ENCODE data around the gene LHX8.
"Not testable (repeated sequence)": the region's sequence is repeated elsewhere in the genome, so short reads cannot be mapped to it uniquely, and the experiment has no call there.

The LHX8 gene

DNA sequence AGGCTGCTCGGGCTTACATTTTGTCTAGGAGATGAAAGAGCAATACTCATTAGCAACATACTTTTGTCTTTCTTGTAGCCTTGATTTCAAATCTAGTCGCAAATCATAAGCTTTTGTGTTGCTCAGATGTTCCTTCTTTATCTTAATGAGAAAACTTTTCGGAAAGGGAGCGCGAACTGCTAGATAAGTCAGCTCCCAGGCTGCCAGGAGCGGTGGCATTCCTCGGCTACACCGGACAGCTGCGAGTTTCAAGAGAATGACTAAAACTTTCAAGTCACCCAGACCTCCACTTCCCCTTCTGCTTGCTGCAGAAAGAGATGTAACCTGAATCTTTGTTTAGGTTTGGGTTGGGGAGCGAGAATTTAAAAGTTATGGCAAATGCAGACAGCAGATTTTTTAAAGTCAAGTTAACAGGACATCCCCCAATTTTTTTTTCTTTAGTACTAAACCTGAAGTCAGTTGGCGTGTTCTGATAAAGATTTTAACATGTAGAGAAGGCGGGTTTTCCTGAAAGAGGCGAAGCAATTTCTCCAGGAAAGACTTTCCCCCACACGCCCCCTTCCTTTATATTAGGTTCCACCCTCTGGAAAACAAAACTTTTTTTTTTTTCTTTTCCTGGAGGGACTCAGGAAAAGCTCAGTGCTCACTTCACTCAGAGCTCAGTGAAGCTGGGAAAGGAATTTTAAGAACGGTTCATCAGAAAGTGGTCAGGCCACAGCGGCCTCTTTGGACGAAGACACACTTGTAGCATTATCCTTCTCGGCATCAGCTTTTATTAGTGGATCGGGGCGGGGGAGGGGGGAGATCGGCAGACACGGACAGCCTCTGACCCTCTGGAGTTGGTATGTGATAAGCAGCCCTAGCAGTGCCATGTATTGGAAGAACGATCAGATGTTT is at the start of gene LHX8:
TSS of gene LHX8 (plus strand) at position 639 of the 897 bp plus-strand sequence. CDS start 2,227 bp downstream, outside the sequence.
- peak; percentile 78 for DNase-seq

DNA sequence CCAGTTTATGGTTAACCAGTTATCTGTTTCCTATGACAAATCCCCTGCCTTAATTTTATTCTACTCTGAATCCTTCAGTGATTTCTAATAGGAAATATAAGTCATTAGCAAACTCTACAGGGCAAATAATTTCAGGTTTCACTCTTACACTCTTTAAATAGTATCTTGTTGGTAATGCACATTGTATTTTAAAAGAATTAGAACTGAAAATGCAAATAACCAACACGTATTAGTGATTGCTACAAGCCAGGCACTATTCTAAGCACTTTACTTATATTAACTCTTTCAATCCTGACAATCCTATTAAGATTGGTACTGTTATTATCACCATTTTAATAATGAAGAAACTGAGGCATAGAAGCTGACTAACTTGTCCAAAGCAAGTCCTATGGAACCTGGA is 48.3 kb upstream of the LHX8 start:
- no peak for DNase-seq

DNA sequence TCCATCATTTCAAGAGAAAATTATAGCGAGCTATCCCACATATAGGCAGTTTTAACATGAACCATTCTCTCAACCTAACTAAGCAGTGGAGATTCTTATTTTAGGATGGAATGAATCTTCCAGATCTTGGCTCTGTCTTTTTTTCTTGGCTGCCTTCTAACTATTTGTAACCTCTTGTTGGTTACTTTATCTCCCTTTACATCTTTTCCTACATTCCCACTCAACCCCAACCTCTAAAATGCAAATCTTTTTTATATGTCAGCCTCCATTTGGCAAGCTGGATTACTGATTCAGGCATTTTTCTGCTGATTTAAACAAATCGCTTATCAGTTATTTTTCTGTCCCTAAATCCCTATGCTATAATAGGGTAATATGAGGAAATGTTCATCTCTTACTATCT is 46.9 kb upstream of the LHX8 start:
- DNase-seq: no peak

DNA sequence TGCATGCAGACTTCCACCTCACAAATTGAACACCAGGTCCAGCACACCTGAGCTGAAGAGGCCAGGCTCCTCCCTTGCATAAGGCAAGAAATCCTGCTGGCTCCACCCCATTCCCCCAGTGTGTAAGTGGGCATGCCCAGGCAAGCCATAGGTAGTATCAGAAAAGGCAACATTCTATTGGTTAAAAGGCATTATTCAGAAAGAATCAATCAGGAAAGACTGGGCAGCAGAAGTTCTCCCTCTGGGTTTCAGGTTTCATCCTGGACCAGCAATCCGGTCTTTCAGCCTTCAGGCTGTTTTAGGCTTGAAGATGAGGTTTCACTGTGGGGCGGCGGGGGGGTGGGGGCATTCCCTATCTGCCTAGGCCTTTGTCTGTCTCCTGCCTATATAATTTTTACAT is 42.0 kb upstream of the LHX8 start:
- DNase-seq: no peak

DNA sequence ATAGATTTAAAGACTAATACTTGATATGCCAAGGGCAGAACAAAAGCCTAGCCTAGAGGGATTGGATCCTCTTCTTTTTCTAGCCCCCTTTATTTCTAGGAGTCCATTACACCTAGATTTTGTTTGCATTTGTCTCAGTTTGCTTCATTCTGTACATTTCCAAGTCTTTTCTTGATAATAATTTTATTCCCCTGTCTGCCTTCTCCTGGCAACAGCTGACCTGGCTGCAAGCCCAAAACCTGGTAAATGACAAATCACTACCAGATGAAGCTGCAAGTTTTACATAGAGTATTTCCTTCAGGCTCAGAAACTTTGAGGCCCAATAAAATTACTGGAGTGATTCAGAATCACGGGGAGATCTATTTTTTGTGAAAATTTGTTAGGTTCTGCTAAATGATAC is 36.5 kb upstream of the LHX8 start:
- DNase-seq: no peak

DNA sequence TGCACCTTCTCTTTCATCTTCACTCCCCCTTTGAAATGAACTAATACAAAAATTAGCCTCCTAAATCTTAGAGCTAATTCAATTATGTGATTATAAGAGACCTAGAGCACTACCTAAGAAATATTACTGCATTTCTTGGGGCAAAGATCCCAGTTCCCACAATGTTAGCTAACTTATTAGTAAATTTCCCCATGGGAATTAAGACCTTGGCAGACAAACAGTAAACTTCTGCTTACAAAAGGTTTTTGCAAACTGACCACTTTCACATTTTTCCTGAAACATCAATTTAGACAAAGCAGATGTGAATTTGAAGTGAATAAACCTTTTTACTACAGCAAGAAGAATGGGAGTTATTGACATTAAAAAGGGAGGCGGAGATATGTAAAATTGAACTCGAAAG is 34.6 kb upstream of the LHX8 start:
- DNase-seq: no peak

DNA sequence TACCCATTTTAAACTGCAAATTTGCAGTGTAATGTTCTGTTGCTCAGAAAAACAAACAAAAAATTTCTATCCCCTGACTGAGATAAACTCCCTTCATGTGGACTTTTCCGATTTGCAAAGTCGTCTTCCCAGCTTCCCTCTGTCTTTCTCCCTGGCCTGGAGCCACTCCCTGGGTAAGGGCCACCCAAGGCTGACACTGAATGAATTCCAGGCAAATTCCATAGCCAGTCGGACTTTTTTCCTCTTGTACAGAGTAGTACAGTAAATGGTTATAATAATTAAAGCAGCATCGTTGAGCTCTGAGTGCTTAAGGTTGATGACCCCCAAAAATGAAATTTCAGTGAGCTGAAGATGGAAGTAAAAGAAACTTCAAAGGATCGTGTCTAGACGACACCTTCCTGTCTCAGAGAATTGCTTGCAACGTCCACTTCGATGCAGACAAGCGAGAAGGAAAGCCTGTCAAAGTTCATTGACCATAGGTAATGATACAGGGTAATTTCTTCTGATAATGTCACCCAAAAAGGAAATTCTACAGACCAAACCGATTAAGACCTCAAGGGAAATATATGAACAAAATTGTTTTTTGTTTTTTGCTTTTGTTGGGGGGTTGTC is 33.6 kb upstream of the LHX8 start:
- no peak for DNase-seq

DNA sequence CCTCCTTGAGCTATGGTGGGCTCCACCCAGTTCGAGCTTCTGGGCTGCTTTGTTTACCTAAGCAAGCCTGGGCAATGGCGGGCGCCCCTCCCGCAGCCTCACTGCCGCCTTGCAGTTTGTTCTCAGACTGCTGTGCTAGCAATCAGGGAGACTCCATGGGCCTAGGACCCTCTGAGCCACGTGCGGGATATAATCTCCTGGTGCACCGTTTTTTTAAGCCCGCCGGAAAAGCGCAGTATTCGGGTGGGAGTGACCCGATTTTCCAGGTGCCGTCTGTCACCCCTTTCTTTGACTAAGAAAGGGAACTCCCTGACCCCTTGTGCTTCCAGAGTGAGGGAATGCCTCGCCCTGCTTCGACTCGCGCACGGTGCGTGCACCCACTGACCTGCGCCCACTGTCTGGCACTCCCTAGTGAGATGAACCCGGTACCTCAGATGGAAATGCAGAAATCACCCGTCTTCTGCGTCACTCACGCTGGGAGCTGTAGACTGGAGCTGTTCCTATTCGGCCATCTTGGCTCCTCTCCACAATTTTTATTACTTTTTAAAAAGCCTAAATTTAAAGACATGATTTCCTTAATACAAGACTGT is 21.7 kb upstream of the LHX8 start:
- DNase-seq: not testable (repeated sequence)

DNA sequence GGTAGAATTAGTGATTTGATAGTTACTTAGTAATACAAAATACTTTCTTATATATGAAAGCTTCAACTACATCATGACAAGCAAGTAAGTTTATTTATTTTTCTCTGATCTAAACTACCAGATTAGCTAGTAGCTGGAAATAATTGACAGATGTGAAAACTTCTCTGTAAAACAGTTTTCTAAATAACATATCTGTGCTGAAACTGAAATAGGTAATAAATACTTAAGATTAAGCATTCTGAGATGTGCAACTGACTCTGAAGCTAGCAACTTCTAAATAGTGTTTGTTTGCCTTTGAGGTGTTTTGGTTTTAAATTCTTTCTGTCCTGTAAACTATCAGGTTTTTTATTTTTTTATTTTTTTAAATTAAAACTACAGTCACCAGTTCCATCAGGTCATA is 18.5 kb upstream of the LHX8 start:
- DNase-seq: no peak

DNA sequence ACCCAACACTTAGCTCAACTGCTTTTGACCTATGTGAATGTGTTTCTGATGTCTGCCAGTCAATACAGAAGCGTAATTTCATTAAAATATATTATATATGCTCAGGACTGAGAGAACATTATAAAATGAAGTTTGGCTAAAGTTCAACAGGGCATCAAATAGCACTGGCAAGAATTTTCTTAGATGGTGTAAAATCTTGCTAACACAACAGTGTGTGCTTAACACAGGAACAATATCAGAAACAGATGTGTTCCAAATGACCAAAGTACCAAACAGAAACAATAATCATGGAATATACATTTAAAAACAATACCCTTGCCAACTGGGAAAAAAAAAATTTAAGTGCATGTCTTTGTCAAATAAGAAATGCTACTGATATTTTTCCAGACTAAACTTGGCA is 10.4 kb upstream of the LHX8 start:
- DNase-seq: no peak

DNA sequence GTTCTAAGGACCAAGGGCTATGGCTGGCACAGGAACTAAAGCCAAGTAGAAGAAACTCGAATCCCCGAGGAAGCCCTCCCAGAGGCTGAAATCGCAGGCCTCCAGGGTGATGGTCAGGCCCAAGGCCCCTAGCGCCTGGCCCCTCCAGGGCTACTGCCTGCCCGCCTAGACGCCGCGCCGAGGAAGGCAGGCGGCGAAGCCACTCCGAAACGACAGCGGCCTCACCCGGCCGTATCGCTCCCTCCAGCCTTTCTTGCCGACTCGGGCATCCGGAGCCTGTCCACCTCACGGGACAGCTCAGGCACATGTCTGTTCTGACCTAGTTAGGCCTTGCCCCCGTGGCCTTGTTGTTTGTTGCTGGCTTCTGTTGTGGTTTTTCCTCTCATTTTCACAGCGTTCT is 9.7 kb upstream of the LHX8 start:
- peak; percentile 80 for DNase-seq

DNA sequence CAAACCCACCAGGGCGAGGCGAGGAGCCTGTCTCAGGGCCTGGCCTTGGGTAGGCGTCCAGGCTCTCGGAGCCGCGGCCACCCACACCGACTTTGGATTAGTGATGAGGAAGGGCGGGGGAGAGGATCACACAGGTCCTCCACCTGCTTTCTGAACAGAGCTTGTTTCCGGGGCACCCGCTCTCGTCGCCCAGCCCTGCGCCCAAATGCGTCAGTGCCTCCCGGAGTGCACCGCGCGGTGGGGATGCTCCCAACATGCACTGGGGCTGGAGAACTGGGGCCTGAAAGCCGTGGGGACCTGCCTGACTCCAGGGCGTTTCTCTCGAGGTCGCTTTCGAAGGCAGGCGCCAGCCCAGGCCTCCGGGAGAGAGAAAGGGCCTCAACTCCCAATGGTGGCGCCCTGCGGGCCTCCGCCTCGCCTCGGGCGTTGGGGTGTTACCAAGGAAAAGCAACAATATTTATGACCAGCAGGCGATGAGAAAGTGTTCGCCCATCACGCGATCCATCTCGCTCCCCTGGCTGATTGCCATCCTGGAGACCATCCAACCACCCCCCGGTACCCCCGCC is 8.9 kb upstream of the LHX8 start:
- peak; percentile 57 for DNase-seq

DNA sequence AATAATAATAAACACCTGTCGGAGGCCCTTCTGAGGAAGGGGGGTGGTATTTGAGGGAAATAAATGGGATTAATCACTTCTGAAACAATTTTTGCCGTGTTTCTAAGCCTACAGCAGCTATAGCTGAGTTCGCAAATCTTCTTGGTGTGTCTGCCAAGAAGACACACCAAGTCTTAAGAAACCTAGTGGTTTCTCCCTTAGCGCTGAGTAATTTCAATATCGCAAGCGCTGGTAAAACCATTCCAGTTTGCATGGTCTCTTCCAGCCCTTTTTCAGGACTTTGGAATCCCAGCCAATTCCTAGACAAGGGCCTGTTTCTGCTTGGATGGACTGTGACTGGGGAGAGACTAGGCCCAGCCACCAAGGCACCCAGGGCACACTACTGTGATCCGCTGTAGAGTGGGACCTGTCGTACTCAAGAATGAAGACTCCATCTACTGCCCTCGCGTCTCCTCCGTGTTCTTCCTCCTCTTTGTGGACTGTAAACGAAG is 7.5 kb upstream of the LHX8 start:
- DNase-seq: no peak

DNA sequence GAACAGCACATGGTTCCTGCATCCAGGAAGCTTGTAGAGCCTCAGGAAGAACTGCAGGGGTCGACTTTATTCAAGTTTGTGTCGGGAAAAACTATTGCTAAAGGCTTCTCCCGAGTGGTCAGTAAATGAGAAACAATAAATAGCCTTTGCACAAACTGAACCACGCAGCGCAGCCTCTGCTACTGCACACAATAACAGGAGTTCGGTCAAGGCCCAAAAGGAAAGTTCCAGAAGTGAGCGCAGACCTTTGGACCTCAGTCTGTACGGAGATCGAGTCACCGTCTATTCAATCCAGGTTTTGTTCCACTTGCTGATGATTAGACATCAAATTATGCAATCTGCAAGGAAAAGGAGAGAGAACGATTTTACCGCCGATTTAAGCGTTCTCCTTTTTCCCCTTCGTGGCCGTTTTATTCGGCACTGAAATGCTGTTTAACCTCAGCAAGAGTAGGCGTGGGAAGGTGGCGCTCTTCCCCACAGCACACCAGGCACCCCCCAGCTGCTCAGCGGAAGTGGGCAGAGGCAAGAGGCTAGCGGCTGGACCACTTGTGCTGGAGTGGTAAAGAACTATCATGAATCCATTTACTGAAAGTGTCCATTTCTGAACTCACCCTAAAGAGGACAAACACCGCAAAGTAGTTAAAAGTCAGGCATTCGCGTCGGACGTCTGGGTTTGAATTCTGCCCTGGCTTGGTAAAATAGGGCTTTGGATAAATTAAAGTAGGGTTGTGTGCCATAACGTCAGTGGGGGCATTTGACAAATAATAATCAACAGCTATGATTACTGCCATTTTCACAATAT is 6.1 kb upstream of the LHX8 start:
- peak; percentile 65 for DNase-seq

DNA sequence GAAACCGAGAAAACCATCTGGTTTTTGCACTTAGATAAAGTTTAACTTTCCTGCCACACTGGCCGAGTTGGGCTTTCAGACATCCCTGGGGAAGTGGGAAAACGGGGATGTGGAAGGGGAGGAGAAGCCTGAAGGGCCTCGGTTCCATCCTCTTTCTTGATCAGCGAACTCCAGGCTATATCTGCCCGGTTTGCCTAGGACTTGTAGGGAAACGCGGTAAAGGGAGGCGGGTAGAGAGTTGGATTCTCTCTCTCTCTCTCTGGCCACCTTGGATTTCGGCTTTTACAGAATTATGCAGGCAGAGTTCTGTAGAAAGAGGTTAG is 4.6 kb upstream of the LHX8 start:
- DNase-seq: no peak

DNA sequence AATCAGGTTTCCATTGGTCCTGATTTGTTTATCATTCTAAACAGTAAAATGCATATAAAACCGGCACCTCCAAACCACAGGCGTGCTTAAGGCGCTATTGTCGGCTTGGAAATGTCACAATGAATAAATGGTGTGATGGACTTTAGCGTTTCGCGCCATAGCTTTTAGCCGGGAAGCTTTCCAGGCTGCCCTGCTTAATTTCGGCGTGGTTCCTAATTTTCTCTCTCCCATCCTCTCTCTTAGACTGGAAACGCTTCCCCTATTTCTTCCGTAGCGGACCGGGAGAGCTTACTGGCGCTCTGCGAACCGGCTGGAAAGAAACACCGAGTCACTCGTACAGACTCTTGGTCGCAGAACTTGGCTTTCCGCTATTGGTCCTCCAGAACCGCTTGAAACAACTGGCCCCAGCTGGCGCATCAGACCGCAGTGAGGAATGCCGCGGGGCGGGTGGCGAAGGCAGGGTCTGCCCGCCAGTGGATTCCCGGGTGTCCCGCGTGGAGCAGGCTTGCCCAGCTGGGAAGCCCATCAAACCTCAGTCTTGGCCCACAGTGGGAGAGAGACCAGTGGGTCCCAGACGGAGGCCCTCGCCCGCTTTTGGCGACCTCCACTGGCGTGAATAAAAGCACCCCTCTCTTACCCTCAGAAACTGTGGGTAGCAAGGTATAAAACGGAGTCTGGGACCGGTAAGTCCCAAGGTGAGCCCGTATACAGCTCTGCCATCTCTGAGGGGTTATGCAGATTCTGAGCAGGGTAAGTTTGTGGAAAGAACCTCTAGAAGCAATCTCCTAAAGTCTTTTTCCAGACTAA is 4.0 kb upstream of the LHX8 start:
- DNase-seq: peak; percentile 70

DNA sequence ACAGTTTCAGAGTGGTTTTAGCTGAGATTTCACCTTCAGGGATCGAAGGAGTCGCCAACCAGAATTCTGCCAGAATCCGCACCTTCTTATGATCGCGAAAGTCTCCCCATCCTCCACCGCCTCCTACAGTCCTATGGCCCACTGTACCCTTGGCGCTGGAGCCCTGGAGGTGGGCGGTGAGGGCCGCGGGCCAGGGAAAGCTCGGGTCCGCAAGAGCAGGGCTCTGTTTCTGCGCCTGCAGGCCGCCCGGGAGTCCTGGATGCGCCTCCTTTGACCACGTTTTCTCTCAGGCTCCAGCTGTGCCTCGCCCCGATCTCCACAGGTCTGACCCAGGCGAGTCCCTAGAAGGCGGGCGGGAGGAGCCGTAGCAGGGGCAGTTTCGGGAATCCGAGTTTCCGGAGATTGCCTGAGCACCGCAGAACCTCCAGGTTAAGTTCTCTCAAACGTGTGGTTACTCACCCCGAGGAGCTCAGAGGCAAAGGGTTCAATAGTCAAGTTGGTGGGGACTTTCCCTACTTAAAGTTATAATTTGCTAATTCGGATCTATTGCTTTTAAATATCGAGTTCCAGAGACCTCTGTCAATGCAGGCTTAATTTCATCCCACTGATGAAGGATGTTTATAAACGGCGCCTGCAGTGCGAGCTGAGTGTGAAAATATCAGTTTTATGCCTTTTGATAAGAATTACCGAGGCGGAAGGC is 3.2 kb upstream of the LHX8 start:
- peak; percentile 73 for DNase-seq

DNA sequence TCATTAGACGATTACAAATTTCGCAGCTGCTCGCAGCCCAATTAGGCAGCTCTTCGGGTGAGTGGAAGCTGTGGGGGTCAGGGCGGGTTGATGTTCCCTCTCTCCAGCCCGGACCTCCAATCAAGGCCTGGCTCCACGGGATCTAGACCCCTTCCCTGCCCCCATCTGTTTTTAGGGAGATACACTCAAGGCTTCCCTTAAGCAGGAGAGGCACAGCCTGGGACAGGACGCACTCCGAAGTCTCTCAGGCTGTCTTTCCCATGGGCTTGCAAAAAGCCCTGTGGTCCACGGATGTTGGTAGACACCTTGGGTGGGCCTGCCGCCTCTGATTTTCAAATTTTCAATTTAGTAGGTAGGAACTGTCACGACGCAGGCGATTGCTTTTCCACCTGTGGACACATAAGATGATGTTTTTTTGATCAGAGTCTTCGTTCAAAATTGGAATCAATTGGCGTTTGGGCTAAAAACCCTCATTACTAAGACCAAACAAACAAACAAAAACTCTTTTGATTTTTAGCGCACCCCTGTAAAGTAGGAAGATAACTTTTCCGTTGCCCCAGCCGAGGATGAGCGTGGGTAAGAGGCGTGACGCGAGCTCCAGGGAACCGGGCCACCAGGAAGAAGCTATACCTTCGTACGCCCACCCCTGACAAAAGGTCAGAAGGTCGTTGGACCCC is 2.5 kb upstream of the LHX8 start:
- DNase-seq: peak; percentile 73

DNA sequence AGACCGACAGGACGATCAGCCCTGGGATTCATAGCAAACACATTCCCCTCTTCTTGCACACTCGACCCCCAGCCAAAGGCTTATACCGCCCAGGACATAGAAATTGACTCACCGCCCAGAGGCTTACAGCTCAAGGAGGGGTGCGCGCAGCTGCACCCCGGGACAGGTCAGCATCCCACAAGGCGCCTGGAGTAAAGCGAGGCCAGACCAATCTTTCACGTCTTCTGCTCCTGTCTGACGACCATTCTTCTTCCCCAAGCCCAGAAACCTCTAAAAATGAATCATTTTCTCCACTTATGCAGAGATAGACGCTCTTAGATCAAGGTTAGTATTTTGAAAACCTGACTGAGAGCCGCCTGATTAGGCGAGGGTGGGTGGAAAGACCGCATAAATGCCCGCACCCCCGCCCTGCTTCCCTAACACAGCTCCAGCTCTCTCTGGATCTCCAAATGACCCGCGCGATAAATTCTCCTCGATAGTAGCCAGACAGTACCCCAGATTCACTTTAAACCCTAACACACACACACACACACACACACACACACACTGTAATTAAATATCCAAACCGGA is 1.9 kb upstream of the LHX8 start:
- DNase-seq: peak; percentile 70

Measured in retina (tissue), 1 donor.